PFSK-1 (cell line): ENCODE measurements around the gene KIF11.

ENCODE experiments used
- POLR2AphosphoS5 ChIP-seq: IDR thresholded peaks from 2 replicates; pipeline ENCODE4 v1.6.1; 2012; ENCODE audit warnings: low read depth, mild to moderate bottlenecking, control low read depth, low read length, moderate library complexity
- TAF1 ChIP-seq: IDR thresholded peaks from 2 replicates; pipeline ENCODE4 v1.6.1; 2012; ENCODE audit warnings: low read length, control low read depth, borderline replicate concordance; ENCODE audit not compliant: insufficient read depth

DNA sequence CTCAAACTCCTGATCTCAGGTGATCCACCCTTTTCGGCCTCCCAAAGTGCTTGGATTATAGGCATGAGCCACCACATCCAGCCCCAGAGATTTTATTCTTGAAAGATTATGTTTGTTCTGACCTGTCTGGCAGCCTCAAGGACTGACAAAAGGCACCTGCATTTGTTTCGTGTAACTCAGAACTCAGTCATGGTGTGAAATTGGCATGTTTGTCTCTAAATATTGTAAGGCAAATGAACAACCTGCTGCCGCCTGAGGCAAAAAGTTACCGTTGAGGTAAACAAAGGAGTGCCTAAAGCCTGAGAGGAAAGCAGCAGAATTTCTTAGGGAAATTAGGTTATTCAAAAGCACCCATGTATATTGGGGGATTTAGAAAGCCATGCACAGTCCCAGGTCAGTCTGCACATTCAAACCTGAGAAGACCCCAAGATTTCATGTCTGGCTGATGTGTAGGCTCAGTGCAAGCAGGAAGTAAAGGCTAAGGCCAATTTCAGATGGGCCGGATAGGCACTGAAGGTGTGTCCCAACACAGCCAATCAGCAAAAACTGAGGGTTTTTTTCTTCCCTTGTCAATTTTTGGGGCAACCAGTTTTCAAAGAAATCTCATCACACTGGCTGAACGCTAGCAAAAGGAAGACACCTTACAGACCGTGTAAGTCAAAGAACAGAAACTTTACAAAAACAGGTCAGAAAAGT, 63.5 kb downstream of the KIF11 start:
- TF ChIP-seq POLR2AphosphoS5 = no peak; the same call in 1 of the 2 replicates
- TF ChIP-seq TAF1 = no peak
